CD14-positive monocyte (primary cell): ENCODE data around the gene TOGARAM2. TPM values are rescaled to one million over a fixed set of nuclear protein-coding genes. Genes with fewer than 3 reads are reported as not detected.

Experiments
- DNase-seq, 3 donors: peaks; one replicate each; pipeline ENCODE4 v3.0.0-alpha.2; 2011 to 2022
- H2AFZ ChIP-seq: 2 replicates; pipeline ENCODE4 v1.6.0; 2012; ENCODE audit warnings: mild to moderate bottlenecking, low read depth, low read length, inconsistent platforms; ENCODE audit not compliant: insufficient read depth, poor library complexity, severe bottlenecking
- H3K27ac ChIP-seq, 2 donors: 1 replicate in 1 of 2; 2 replicates in 1 of 2; pipeline ENCODE4 v1.5.1; 2012 to 2013; ENCODE audit warnings: low read length in 2 of 2, control low read depth in 1 of 2, inconsistent platforms in 1 of 2, low read depth in 1 of 2, mild to moderate bottlenecking in 1 of 2
- H3K27me3 ChIP-seq, 2 donors: one replicate each; pipeline versions ENCODE4 v1.6.0 to v1.6.1; 2011 to 2013; ENCODE audit warnings: low read length in 2 of 2; ENCODE audit not compliant: control insufficient read depth in 2 of 2, insufficient read depth in 2 of 2
- H3K36me3 ChIP-seq, 2 donors: replicated peaks in 1 of 2; 1 replicate in 1 of 2; 2 replicates in 1 of 2; pipeline versions ENCODE4 v1.5.1 to v1.6.1; 2012 to 2013; ENCODE audit warnings: low read length in 2 of 2, control low read depth in 1 of 2, inconsistent platforms in 1 of 2, mild to moderate bottlenecking in 1 of 2; ENCODE audit not compliant: insufficient read depth in 2 of 2, control insufficient read depth in 1 of 2
- H3K4me1 ChIP-seq, 2 donors: 1 replicate in 1 of 2; 2 replicates in 1 of 2; pipeline versions ENCODE4 v1.5.1 to v1.6.1; 2012 to 2013; ENCODE audit warnings: low read length in 2 of 2, control low read depth in 1 of 2, inconsistent platforms in 1 of 2, mild to moderate bottlenecking in 1 of 2, moderate library complexity in 1 of 2; ENCODE audit not compliant: insufficient read depth in 2 of 2, control insufficient read depth in 1 of 2
- H3K4me2 ChIP-seq: replicated peaks from 2 replicates; pipeline ENCODE3; 2012; ENCODE audit warnings: low read length, moderate library complexity, mild to moderate bottlenecking; ENCODE audit not compliant: poor library complexity, severe bottlenecking; ENCODE audit errors: extremely low read depth
- H3K4me3 ChIP-seq, 3 experiments: fragments of 200-600 bp in 1 of 3; sonication (generic) in 1 of 3; replicated peaks in 1 of 3; 1 replicate in 2 of 3; 2 replicates in 1 of 3; pipeline ENCODE4 v1.5.1; 2011 to 2013; ENCODE audit warnings: low read length in 3 of 3, mild to moderate bottlenecking in 3 of 3, control low read depth in 2 of 3, low read depth in 2 of 3, inconsistent platforms in 1 of 3, moderate library complexity in 1 of 3
- H3K79me2 ChIP-seq: 2 replicates; pipeline ENCODE4 v1.6.0; 2012; ENCODE audit warnings: mild to moderate bottlenecking, control low read depth, inconsistent platforms, low read length, moderate library complexity; ENCODE audit not compliant: insufficient read depth
- H3K9ac ChIP-seq: 2 replicates; pipeline ENCODE4 v1.6.0; 2017; ENCODE audit warnings: low read length, mild to moderate bottlenecking; ENCODE audit not compliant: insufficient read depth, poor library complexity, severe bottlenecking
- H3K9me3 ChIP-seq, 2 donors: replicated peaks in 1 of 2; 1 replicate in 1 of 2; 2 replicates in 1 of 2; pipeline versions ENCODE4 v1.5.1 to v1.6.1; 2012 to 2013; ENCODE audit warnings: low read length in 2 of 2, control low read depth in 1 of 2; ENCODE audit not compliant: control insufficient read depth in 1 of 2, insufficient read depth in 1 of 2
- H4K20me1 ChIP-seq: 2 replicates; pipeline ENCODE4 v1.6.0; 2012; ENCODE audit warnings: mild to moderate bottlenecking, low read length, control low read depth, moderate library complexity; ENCODE audit not compliant: insufficient read depth
- H3K27ac Mint-ChIP-seq, 7 donors: one replicate each; pipeline ENCODE4 v1.8.0; 2020; ENCODE audit warnings: mild to moderate bottlenecking in 7 of 7, mixed read lengths in 7 of 7, moderate library complexity in 6 of 7, inconsistent platforms in 2 of 7
- H3K27me3 Mint-ChIP-seq, 3 donors: one replicate each; pipeline ENCODE4 v1.8.0; 2021 to 2022; ENCODE audit warnings: low read depth in 3 of 3, mild to moderate bottlenecking in 3 of 3, mixed read lengths in 3 of 3, moderate library complexity in 3 of 3, inconsistent platforms in 1 of 3
- H3K36me3 Mint-ChIP-seq, 2 donors: one replicate each; pipeline ENCODE4 v1.8.0; 2020; ENCODE audit warnings: mixed read lengths in 2 of 2, inconsistent platforms in 1 of 2, mild to moderate bottlenecking in 1 of 2
- H3K4me1 Mint-ChIP-seq: one replicate; pipeline ENCODE4 v1.8.0; 2020; ENCODE audit warnings: mild to moderate bottlenecking, mixed read lengths
- H3K4me3 Mint-ChIP-seq, 2 donors: one replicate each; pipeline ENCODE4 v1.8.0; 2020; ENCODE audit warnings: mild to moderate bottlenecking in 2 of 2, mixed read lengths in 2 of 2, moderate library complexity in 1 of 2
- H3K9me3 Mint-ChIP-seq, 7 donors: one replicate each; pipeline ENCODE4 v1.8.0; 2020 to 2022; ENCODE audit warnings: mixed read lengths in 7 of 7, mild to moderate bottlenecking in 6 of 7, moderate library complexity in 6 of 7, inconsistent platforms in 2 of 7
- WGBS: methylation state at CpG from one replicate; pipeline ENCODE4 v1.1.5; 2013; ENCODE audit warnings: missing lambda C conversion rate; ENCODE audit not compliant: insufficient coverage; 5-methylcytosine and 5-hydroxymethylcytosine counted together
- intact Hi-C, 2 donors: fragments of 100-400 bp; cut with micrococcal nuclease; formaldehyde crosslinking; loops; one replicate each; pipeline versions ENCODE4 v1.15.0 to v1.15.1; 2023
- polyA plus RNA-seq, 3 donors: library from polyadenylated mRNA; depleted of rRNA in 1 of 3; unstranded in 2 of 3; stranded (reverse) in 1 of 3; fragments of 300-500 nt in 2 of 3; fragments of >200 nt in 1 of 3; fragmentation: Illumina TruSeq in 2 of 3; gene quantifications; 1 replicate in 2 of 3; 2 replicates in 1 of 3; pipeline ENCODE4 v1.2.3, GENCODE V29; 2012 to 2021
- TF ChIP-seq, protein P1 (sequence below): fragments of 200-600 bp; IDR thresholded peaks from one replicate; pipeline ENCODE4 v1.8.0; 2022; ENCODE audit warnings: antibody characterized with exemption, mild to moderate bottlenecking

TOGARAM2 gene
- polyA plus RNA-seq, 3 donors = 0.23 to 5.5 TPM; not detected in 1

DNA sequence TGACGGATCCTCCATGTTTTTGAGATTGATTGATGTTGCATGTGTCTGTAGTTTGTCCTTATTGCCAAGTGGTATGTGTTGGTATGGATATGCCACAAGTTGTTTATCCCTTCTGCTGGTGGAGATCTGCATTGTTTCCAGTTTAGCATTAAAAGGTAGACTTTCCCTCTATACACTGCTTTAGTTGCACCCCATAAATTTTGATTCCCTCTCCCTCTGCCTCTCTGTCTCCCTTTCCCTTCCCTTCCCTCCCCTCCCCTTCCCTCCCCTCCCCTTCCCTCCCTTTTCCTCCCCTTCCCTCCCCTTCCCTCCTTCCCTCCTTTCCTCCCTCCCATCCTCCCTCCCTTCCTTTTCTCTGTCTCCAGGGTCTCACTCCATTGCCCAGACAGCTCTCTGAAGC, 18.6 kb upstream of the TOGARAM2 start:
- Histone ChIP-seq H3K79me2 (no peaks in the 10 kb centered on the region), H3K4me3 (no peak overlapping the region), H3K27me3 (no peaks in the 10 kb centered on the region), H3K9ac (no peak overlapping the region), H3K4me1 (no peaks in the 10 kb centered on the region), H4K20me1 (no peaks in the 10 kb centered on the region), H3K27ac (no peak overlapping the region), H3K9me3 (no peaks in the 10 kb centered on the region), H3K4me2 (no peak overlapping the region), H3K36me3 (no peaks in the 10 kb centered on the region), H2AFZ (no peak overlapping the region)
- H3K4me1 Mint-ChIP-seq = peaks cover 5% of the 10 kb centered on the region
- TF ChIP-seq, protein P1, sequence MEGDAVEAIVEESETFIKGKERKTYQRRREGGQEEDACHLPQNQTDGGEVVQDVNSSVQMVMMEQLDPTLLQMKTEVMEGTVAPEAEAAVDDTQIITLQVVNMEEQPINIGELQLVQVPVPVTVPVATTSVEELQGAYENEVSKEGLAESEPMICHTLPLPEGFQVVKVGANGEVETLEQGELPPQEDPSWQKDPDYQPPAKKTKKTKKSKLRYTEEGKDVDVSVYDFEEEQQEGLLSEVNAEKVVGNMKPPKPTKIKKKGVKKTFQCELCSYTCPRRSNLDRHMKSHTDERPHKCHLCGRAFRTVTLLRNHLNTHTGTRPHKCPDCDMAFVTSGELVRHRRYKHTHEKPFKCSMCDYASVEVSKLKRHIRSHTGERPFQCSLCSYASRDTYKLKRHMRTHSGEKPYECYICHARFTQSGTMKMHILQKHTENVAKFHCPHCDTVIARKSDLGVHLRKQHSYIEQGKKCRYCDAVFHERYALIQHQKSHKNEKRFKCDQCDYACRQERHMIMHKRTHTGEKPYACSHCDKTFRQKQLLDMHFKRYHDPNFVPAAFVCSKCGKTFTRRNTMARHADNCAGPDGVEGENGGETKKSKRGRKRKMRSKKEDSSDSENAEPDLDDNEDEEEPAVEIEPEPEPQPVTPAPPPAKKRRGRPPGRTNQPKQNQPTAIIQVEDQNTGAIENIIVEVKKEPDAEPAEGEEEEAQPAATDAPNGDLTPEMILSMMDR = no peak
- H3K4me3 Mint-ChIP-seq = no peak overlapping the region
- no peaks in the 10 kb centered on the region for H3K36me3 Mint-ChIP-seq
- no peak overlapping the region for H3K27ac Mint-ChIP-seq
- no peaks in the 10 kb centered on the region for H3K9me3 Mint-ChIP-seq
- peaks cover 0 to 5% (median 2%) of the 10 kb centered on the region in 3 donors for H3K27me3 Mint-ChIP-seq
- 100% methylated on average over 1 of the region's 1 CpG for WGBS
- intact Hi-C loops = loop anchor here in 1 of 2 donors (10.0 kb wide), 1 partner anchor 52 kb away; no protein-coding TSS in a partner anchor
- DNase-seq = no peak

GRCh38 chr2:28970464-28971160, 10.5 kb upstream of the TOGARAM2 start:
- Histone ChIP-seq H3K27me3 (no peaks in the 10 kb centered on the region), H3K27ac (no peak overlapping the region), H3K36me3 (no peaks in the 10 kb centered on the region), H3K4me2 (no peak overlapping the region), H3K4me1 (peaks cover 0 to 7% of the 10 kb centered on the region in 2 donors), H3K4me3 (no peak overlapping the region), H3K9me3 (peaks cover 0 to 4% of the 10 kb centered on the region in 2 donors), H2AFZ (no peak overlapping the region), H3K79me2 (no peaks in the 10 kb centered on the region), H3K9ac (no peak overlapping the region), H4K20me1 (no peaks in the 10 kb centered on the region)
- peaks cover 6% of the 10 kb centered on the region for H3K4me1 Mint-ChIP-seq
- 75% methylated on average over 5 of the region's 6 CpGs for WGBS
- TF ChIP-seq, protein P1 = no peak
- H3K9me3 Mint-ChIP-seq = peaks cover 0 to 9% (median 3%) of the 10 kb centered on the region in 7 donors
- DNase-seq = no peak
- H3K27ac Mint-ChIP-seq = no peak overlapping the region
- H3K4me3 Mint-ChIP-seq = no peak overlapping the region
- intact Hi-C loops = loop anchor here in 1 of 2 donors (10.0 kb wide), 1 partner anchor 874 kb away; no protein-coding TSS in a partner anchor
- H3K27me3 Mint-ChIP-seq = peaks cover 0 to 5% (median 3%) of the 10 kb centered on the region in 3 donors
- H3K36me3 Mint-ChIP-seq = no peaks in the 10 kb centered on the region
